GM19372 (cell line): ENCODE measurements around the gene NRTN.
"Not testable (repeated sequence)": the region's sequence is repeated elsewhere in the genome, so short reads cannot be mapped to it uniquely, and the experiment has no call there.

Source experiments
- ATAC-seq: cut with Tn5 transposase; IDR thresholded peaks from one replicate; pipeline ENCODE4 v1.9.1; 2021; ENCODE audit warnings: mild to moderate bottlenecking, low read depth, moderate library complexity; ENCODE audit not compliant: unreplicated experiment

The NRTN gene

DNA sequence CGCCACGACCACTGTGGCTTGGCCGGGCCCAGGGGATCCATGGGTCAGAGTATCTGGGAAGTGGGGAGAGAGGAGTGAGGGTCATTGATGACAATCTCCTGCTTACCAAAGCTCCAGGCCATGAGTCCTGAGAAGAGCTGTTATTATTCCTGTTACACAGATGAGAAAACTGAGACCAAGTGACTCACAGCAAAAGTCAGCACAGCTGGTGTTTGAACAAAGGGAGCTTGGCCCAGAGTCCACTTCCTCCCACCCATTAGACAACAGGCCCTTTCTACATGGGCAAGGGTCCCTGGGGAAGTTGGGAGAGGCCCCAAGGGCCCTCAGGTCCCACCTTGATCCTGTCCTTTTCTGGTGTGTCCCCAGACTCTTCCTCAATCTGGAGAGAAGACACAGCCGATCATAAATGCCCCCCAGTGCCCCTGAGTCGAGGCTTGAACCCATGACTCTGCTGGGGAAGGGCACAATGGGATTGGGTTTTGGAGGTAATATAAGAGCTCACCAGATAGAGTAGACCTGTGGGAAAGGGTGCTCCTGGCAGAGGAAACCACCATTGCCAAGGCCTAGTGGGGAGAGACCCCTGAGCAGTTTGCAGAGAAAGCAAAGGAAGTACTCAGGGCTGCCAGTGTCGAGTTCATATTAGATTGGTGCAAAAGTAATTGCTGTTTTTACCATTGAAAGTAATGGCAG lies 27.8 kb downstream of the NRTN start:
- ATAC-seq: no peak

DNA sequence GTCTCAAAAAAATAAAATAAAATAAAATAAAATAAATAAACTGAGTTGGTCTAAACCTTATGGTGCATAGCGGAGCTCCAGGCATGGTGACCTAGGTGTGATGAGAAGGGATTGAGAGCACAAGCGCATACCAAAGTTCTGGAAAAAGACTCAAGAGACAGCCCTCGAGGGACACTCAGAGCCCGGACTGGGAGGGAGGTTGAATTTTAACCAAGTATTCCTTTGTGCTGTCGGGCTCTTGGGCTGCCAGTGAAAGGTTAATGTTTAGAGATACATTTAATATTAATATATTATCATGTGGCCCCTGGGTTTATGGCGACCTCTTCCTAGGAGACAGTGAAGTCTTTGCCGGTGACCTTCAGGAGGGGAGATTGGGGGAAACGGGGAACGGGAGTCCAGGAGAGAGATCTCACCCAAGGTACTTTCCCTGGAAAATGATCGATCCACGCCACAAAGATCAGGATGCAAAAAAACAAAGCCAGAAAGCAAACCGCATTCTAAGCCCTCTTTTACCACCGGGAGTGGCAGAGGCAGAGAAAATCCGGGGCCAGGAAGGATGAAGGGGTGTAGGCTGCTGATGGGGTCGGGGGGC lies 33.0 kb downstream of the NRTN start:
- ATAC-seq: no peak

DNA sequence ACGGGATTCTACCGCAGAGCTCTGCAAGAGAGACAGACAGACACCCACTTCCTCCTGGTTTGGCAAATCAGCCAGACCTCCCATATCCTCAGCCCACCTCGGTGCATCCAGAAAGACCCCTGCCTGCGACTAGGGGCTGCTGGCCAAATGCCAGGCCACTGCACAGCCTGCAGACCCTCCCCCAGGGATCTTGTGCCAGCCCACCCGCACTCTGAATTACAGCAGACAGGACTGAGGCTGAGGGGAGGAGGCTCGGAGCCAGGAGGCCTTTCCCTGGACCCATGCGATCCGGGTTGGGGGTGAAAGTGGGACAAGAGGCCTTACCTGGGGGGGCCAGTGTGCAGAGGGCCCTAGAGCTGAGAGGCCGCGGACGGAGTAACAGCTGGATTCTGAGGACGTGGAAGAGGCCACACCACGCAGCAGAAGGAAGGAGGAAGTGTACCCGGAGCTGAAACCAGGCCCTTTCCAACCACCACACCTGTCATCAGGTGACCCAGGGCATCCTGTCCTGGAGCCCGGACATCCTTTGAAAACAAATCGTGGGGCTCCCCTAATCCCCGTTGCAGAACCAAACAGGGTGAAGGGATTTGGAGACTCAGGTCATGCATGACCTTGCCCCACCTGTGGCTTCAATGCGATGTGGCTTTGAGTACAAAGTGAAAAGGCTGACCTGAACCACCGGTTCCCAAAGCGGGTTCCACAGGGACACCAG lies 33.6 kb downstream of the NRTN start:
- no peak for ATAC-seq

DNA sequence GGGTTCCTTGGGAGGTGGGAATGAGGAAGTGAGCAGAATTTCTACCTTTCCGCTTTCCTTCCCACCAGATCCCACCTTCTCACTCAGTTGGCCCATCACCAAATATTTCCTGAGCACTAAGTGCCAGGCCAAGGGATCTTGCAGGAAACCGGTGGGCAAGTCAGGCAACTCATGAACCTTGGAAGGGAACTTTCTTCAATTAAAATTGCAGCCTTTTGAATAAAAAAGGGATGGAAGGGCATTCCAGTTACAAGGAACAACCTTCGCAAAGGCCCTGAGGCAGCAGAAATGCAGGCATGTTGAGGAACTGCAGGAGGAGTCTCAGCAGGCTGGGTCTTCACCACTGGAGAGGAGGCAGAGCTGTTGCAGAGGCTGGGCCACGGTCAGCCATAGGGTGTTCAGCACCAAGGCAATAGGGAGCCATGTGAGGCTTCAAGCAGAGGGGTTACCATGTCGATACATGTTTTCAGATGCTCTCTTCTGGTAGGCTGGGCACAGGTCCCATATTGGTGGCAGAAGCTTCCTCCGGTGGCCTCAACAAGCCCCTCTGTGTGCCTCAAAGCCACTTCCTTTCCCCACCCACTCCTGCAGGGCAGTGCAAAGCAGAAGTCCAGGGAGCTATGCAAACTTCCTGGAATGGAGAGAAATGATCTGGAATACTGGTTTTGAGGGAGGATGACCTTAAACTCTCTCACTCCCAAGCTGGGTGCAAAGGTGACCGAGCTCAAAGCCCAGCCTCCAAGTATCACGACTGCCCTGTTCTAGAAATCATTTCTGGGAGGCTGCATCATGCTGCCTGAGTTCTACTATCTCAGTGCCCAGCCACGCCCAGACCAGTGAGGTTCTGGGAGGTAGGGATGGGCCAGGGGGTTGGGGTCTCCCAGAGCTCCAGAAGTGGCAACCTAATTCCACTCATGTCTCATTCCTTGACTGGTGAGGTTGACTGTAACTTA lies 34.5 kb downstream of the NRTN start, which contains the start of gene FUT6:
Gene FUT6 (minus strand): TSS at position 638 of the 953 bp plus-strand sequence. CDS start 7,135 bp downstream, outside the sequence.
- ATAC-seq: no peak

DNA sequence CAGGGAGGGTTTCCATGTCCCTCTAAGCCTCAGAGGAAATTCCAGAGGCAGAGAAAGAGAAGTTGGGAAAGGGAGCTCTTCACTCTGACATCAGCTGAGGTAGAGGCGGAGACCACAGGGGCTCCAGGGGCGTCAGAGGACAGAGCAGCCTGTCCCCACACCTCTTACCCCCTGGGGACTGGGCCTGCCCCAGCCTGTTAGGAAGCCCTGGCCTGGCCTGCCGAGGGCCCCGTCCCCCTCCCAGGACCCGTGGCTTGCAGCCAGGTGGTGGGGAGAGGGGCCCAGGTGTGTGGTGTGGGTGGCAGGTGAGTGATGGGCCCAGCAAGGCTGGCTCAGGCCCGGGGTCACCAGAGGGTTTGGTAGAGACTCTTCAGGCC lies 36.9 kb downstream of the NRTN start:
- ATAC-seq: not testable (repeated sequence)

DNA sequence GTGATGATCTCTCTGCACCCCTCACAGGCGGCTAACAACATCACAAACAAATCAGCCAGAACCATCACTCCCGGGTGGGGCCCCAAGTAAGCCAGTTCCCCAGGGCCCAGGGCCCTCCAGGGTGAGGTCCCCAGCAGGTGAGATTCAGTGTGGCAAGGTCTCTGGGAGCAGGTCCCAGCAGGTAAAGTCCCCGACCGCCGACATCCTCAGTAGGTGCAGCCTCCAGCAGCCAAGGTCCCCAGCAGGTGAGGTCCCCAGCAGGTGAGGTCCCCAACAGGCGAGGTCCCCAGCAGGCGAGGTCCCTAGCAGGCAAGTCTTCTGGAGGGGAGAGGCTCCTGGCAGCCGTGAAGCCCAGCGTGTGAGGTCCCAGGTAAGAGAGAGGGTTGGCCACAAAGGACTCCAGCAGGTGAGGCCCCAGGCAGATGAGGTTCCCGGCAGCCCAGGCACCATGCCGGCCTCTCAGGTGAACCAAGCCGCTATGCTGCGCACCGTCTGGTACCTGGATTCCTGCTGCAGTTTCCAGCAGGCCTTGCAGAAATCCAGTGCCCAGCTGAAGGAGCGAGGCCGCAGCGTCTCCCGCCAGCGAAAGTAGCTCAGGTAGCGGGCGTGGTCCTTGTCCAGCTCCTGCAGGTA lies 38.5 kb downstream of the NRTN start:
- no peak for ATAC-seq

DNA sequence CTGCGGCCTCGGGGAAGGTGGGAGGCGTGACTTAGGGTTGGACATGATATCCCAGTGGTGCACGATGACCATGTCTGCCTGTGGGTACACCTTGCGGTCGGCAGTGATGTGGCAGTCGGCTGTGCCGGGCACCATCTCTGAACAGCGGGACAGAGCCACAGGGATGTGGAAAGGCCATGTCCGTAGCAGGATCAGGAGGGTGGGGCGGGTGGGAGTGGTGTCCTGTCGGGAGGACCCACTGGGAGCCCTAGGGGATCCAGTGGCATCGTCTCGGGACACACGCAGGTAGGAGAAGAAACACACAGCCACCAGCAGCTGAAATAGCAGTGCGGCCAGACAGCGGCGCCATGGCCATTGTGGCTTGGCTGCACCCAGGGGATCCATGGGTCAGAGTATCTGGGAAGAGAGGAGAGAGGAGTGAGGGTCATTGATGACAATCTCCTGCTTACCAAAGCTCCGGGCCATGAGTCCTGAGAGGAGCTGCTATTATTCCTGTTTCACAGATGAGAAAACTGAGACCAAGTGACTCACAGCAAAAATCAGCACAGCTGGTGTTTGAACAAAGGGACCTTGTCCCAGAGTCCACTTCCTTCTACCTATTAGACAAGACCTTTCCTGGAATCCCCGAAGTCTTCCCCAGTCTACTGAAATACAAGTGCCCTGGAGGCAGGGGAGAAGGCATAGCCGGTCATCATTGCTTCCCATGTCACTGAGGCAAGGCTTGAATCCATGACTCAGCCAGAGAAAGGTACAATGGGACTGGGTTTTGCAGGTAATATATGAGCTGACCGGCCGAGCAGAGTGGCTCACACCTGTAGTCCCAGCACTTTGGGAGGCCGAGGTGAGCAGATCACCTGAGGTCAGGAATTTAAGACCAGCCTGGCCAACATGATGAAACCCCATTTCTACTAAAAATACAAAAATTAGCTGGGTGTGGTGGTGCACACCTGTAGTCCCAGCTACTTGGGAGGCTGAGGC lies 39.9 kb downstream of the NRTN start:
- ATAC-seq: no peak

DNA sequence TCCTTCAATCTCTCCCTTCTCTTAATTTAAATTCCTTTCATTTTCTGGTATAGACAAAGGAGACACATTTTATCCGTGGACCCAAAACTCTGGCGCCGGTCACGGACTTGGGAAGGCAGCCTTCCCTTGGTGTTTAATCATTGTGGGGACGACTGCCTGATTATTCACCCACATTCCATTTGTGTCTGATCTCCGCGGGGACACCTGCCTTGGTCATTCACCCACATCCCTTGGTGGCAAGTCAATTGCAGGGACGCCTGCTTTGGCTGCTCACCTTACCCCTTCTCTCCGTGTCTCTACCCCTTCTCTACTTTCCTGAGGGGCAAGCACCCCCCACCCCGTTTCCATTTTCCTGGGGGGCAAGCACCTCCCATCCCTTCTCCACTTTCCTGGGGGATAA lies 43.0 kb downstream of the NRTN start:
- not testable (repeated sequence) for ATAC-seq

DNA sequence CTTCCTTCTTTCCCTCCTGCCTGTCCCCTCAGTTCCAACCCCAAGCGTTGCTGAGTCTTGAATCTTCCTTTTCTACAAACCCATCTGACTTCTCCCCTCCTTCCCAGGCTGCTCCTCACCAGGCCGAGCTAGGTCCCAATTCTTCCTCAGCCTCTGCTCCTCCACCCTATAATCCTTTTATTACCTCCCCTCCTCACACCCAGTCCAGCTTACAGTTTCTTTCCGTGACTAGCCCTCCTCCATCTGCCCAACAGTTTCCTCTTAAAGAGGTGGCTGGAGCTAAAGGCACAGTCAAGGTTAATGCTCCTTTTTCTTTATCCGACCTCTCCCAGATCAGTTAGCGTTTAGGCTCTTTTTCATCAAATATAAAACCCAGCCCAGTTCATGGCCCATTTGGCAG lies 43.8 kb downstream of the NRTN start:
- ATAC-seq: not testable (repeated sequence)

DNA sequence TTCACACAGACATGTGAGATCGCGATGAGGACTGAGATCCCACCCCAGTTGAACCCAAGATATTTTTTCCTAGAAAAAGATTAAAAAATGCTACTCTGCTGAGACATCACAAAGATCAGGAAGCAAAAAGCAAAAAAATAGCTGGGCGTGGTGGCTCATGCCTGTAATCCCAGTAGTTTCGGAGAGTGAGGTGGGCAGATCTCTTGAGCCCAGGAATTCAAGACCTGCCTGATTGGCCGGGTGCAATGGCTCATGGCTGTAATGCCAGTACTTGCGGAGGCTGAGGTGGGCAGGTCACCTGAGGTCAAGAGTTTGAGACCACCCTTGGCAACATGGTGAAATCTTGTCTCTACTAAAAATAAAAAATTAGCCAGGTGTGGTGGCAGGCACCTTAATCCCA lies 45.3 kb downstream of the NRTN start:
- ATAC-seq: no peak

DNA sequence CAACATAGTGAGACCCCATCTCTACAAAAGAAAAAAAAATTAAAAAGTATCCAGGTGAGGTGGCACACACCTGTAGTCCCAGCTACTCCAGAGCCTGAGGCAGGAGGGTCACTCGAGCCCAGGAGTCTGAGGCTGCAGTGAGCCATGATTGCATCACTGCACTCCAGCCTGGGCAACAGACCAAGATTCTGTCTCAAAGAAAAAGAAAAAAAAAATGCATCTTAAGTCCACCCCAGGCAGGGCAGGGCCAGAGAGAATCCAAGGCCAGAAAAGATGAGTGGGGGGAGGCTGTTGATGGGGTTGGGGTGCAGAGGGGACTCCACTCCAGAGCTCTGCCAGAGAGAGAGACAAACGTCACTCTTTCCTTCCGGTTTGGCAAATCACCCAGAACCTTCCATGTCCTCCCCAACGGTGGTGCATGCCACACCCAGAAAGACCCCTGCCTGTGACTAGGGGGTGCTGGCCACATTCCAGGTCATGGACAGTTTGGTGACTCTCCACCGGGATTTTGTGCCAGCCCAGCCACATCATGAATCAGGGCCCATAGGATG lies 46.0 kb downstream of the NRTN start:
- no peak for ATAC-seq

DNA sequence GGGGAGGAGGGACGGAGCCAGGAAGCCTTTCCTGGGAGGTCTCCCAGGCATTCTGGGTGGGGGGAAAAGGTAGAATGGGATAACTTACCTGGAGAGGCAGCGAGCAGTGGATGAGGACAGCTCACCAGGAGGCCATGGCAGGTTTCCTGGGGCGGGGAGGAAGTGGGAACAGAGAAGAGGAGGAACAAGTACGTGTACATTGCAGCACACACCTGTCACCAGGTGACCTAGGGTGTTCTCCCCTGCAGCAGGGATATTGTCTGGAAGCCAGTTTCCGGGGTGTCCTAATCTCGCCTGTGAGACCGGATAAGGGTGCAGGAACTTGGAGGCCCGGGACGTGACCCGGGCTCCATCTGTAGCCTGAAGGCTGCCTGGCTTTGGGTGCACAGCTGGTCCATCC lies 46.4 kb downstream of the NRTN start, which contains the start of gene FUT3:
Gene FUT3 (minus strand): TSS at position 148 of the 400 bp plus-strand sequence.
- ATAC-seq: no peak

DNA sequence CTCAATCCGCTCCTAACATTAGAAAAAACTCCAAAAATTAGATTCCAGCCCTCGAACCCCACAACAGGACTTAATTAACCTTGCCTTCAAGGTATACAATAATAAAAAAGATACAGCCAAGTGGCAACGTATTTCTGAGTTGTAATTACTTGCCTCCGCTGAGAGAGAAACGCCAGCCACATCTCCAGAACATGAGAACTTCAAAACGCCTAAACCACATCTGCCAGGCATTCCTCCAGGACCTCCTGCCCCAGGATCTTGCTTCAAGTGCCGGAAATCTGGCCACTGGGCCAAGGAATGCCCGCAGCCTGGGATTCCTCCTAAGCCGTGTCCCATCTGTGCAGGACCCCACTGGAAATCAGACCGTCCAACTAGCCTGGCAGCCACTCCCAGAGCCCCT lies 49.3 kb downstream of the NRTN start:
- ATAC-seq: not testable (repeated sequence)

DNA sequence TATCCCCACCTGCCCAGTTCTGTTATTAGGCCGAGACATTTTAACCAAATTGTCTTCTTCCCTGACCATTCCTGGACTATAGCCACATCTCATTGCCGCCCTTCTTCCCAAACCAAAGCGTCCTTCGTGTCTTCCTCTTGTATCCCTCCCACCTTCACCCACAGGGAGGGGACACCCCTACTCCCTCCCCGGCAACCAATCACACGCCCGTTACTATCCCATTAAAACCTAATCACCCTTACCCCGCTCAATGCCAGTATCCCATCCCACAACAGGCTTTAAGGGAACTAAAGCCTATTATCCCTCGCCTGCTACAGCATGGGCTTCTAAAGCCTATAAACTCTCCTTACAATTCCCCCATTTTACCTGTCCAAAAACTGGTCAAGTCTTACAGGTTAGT lies 50.3 kb downstream of the NRTN start:
- not testable (repeated sequence) for ATAC-seq

DNA sequence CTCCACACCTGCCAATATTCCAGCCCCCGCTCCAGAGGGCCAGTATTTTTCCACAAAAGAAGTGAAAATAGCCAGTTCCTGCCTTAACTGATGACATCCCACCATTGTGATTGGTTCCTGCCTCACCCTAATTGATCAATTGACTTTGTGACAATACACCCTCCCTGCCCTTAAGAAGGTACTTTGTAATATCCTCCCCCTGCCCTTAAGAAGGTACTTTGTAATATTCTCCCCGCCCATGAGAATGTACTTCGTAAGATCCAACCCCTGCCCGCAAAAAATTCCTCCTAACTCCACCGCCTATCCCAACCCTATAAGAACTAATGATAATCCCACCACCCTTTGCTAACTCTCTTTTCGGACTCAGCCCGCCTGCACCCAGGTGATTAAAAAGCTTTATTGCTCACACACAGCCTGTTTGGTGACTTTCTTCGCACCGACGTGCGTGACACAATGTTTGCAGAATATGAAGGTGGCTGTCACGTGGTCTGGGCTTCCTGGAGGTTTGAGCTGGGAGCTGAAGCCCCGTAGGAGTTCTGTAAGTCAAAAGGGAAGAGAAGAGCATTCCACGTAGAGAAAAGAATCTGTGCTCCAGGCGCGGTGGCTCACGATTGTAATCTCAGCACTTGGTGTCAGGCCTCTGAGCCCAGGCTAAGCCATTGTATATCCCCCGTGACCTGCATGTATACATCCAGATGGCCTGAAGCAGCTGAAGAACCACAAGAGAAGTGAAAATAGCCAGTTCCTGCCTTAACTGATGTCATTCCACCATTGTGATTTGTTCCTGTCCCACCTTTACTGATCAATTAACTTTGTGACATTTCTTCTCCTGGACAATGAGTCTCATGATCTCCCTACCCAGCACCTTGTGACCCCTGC lies 52.6 kb downstream of the NRTN start:
- ATAC-seq: no peak

DNA sequence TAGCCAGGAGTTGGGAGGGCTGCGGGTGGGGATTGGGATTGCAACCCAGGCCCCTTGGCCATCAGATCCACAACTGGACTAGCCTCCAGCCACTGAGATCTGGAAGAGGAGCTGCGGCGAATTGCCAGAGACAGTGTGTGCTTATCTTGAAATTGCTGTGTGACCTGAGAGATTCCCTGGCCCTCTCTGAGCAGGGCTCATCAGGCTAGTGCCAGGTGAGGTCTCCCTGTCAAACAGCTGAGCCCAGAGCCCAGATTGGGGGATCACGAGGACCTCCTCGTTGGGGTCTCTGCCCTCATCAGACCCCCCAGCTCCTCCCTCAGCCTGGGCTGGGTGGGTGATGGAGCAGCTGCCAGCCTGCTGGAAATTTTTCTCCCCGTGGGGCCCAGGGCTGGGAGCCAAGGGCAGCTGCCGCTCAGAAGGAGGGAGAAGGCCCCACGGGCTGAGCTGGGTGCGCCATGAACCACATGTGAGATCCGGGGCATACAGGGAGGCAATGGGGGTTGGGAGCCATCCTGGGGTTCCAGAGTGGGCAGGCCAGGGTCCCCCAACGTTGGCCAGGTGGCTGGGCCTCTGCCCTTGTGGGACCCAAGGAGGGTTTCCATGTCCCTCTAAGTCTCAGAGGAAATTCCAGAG lies 58.3 kb downstream of the NRTN start:
- no peak for ATAC-seq

DNA sequence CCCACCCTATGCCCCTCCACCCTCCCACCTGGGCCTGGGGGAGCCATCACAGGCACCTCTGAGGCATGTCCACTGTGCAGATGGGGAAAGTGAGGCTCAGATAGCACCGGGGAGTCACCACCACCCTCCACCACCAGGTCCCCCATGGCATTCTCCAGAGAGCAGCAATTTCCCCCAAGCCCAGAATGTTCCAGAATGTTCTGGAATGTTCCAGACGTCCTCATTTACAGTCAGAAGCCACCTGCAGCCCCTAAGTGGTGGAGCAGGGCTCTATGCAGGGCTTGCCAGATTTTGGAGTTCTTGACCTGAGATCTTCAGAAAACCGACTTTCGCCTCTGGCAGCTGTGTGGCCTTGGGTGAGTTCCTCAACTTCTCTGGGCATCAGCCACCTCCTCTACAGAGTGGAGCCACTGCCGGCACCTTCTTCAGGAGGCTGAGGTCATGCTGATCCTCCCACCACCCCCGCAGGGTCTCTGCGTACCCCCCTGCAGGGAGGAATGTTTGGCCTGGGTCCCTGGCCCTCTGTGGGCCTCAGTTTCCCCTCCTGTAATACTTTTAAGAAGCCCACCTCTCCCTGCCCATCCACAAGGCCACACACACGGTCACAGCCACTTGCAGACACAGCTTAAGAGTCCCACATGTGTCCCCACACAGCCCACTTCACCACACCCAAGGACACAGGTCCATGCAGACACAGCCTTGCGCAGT lies 59.3 kb downstream of the NRTN start:
- no peak for ATAC-seq
